GM12878 (cell line): ENCODE results near the gene NR1I2. TPM values are rescaled to one million over a fixed set of nuclear protein-coding genes. Genes with fewer than 3 reads are reported as not detected.

Experiments used
- ATAC-seq: fragments of 200-7000 bp; cut with Tn5 transposase; 3 replicates; pipeline ENCODE4 v1.9.1; 2020; ENCODE audit warnings: mild to moderate bottlenecking, moderate library complexity
- BruUV-seq: library from RNA; stranded (reverse); fragments of 400-500 nt; replicated peaks from 2 replicates; lab custom pipeline; 2021; lab: Mats Ljungman, UMichigan
- CTCF ChIA-PET: fragments of 300-600 bp; sonication (Branson Sonifier 250); formaldehyde crosslinking; extraction: SDS; loops from one replicate; lab custom pipeline; 2021; ENCODE audit warnings: inconsistent platforms; lab: Yijun Ruan, JAX
- POLR2A ChIA-PET: fragments of 350-600 bp; formaldehyde crosslinking; extraction: SDS; loops from one replicate; lab custom pipeline; 2021; ENCODE audit warnings: inconsistent platforms; lab: Charles Lee
- RAD21 ChIA-PET: fragments of 300-600 bp; sonication (Branson Sonifier 250); formaldehyde crosslinking; loops from one replicate; lab custom pipeline; 2023; ENCODE audit warnings: antibody characterized with exemption; ENCODE audit not compliant: unreplicated experiment; lab: Charles Lee
- SMC1A ChIA-PET: fragments of 300-600 bp; sonication (Branson Sonifier 250); formaldehyde crosslinking; loops from one replicate; lab custom pipeline; 2023; ENCODE audit not compliant: unreplicated experiment, uncharacterized antibody; lab: Charles Lee
- DNase-seq: peaks from one replicate; pipeline ENCODE4 v3.0.0-alpha.2; 2011; ENCODE audit warnings: low read depth, low spot score
- FAIRE-seq: peaks from 3 replicates; lab custom pipeline; 2011; peaks lifted over from hg19 to GRCh38; lab: Jason Lieb, UNC
- H2AFZ ChIP-seq: 2 replicates; pipeline ENCODE4 v1.6.0; 2011; ENCODE audit warnings: low read depth, low read length, control low read depth; ENCODE audit not compliant: control insufficient read depth
- H3K27ac ChIP-seq: 2 replicates; pipeline ENCODE4 v1.5.1; 2011; ENCODE audit warnings: control low read depth; ENCODE audit not compliant: control insufficient read depth, insufficient read depth
- H3K27me3 ChIP-seq, 2 experiments: replicated peaks in 1 of 2; 2 replicates each; pipeline versions ENCODE4 v1.6.0 to v1.6.1; 2011; ENCODE audit warnings: low read length in 1 of 2; ENCODE audit not compliant: control insufficient read depth in 2 of 2, insufficient read depth in 2 of 2
- H3K36me3 ChIP-seq, 2 experiments: 2 replicates each; pipeline ENCODE4 v1.5.1; 2011; ENCODE audit warnings: low read length in 1 of 2; ENCODE audit not compliant: control insufficient read depth in 2 of 2, insufficient read depth in 2 of 2
- H3K4me1 ChIP-seq: 2 replicates; pipeline ENCODE4 v1.6.1; 2011; ENCODE audit warnings: mild to moderate bottlenecking, low read length, moderate library complexity, mixed read lengths; ENCODE audit not compliant: control insufficient read depth, insufficient read depth
- H3K4me2 ChIP-seq: 2 replicates; pipeline ENCODE4 v1.6.0; 2011; ENCODE audit warnings: control low read depth; ENCODE audit not compliant: control insufficient read depth, insufficient read depth
- H3K4me3 ChIP-seq: fragments of 200-600 bp; sonication (generic); 2 replicates; pipeline ENCODE4 v1.5.1; 2016
- H3K79me2 ChIP-seq: 2 replicates; pipeline ENCODE4 v1.6.0; 2011; ENCODE audit warnings: low read length; ENCODE audit not compliant: control insufficient read depth, insufficient read depth
- H3K9ac ChIP-seq: 2 replicates; pipeline ENCODE4 v1.8.0; 2011; ENCODE audit warnings: low read length, control low read depth, mixed read lengths; ENCODE audit not compliant: control insufficient read depth, insufficient read depth
- H3K9me3 ChIP-seq: replicated peaks from 3 replicates; pipeline ENCODE4 v1.5.1; 2011; ENCODE audit warnings: mild to moderate bottlenecking, low read length; ENCODE audit not compliant: control insufficient read depth, insufficient read depth
- H4K20me1 ChIP-seq: 2 replicates; pipeline ENCODE4 v1.6.0; 2011; ENCODE audit not compliant: control insufficient read depth, insufficient read depth
- CHD2 ChIP-seq: IDR thresholded peaks from 2 replicates; pipeline ENCODE4 v1.6.1; 2011; ENCODE audit warnings: low read depth, low read length, improper control_type of control experiment, borderline replicate concordance
- DPF2 ChIP-seq: fragments of 450-650 bp; IDR thresholded peaks from 2 replicates; pipeline ENCODE4 v1.6.1; 2017; ENCODE audit warnings: mild to moderate bottlenecking
- ELK1 ChIP-seq: IDR thresholded peaks from 2 replicates; pipeline ENCODE4 v1.6.1; 2012; ENCODE audit warnings: low read depth, low read length, improper control_type of control experiment
- HSF1 ChIP-seq: fragments of 150-350 bp; IDR thresholded peaks from 2 replicates; pipeline ENCODE4 v1.6.1; 2014; ENCODE audit warnings: mild to moderate bottlenecking, low read depth, low read length
- SIX5 ChIP-seq: IDR thresholded peaks from 2 replicates; pipeline ENCODE4 v1.6.1; 2011; ENCODE audit warnings: mild to moderate bottlenecking, low read depth, low read length, moderate library complexity; ENCODE audit not compliant: severe bottlenecking
- SKIL ChIP-seq: fragments of 450-650 bp; IDR thresholded peaks from 2 replicates; pipeline ENCODE4 v1.6.1; 2017; ENCODE audit warnings: mild to moderate bottlenecking, low read depth, inconsistent platforms; ENCODE audit not compliant: poor library complexity, severe bottlenecking
- SRF ChIP-seq, 2 experiments: IDR thresholded peaks; 2 replicates each; pipeline ENCODE4 v1.6.1; 2011; ENCODE audit warnings: low read depth in 2 of 2, low read length in 2 of 2, mild to moderate bottlenecking in 1 of 2, moderate library complexity in 1 of 2
- TARDBP ChIP-seq: IDR thresholded peaks from 2 replicates; pipeline ENCODE4 v1.6.1; 2016; ENCODE audit warnings: borderline replicate concordance
- ZBTB4 ChIP-seq: fragments of 450-650 bp; formaldehyde crosslinking; IDR thresholded peaks from 2 replicates; pipeline ENCODE4 v1.4.0; 2022; ENCODE audit warnings: mild to moderate bottlenecking, moderate library complexity
- ZNF592 ChIP-seq: fragments of 450-650 bp; IDR thresholded peaks from 2 replicates; pipeline ENCODE4 v1.6.1; 2017; ENCODE audit warnings: mild to moderate bottlenecking, moderate library complexity
- ZZZ3 ChIP-seq: IDR thresholded peaks from 2 replicates; pipeline ENCODE4 v1.6.1; 2011; ENCODE audit warnings: low read depth; ENCODE audit not compliant: control insufficient read depth, insufficient read length
- WGBS: methylation state at CpG from one replicate; pipeline ENCODE4 v1.1.6; 2016; ENCODE audit warnings: low lambda C conversion rate; ENCODE audit not compliant: insufficient replicate concordance, insufficient coverage; ENCODE audit errors: missing lambda C conversion rate; 5-methylcytosine and 5-hydroxymethylcytosine counted together
- in situ Hi-C: fragments of 300-500 bp; cut with MboI; formaldehyde crosslinking; loops from 9 replicates; pipeline ENCODE4 v1.14.3; 2018; ENCODE audit warnings: mixed read lengths
- intact Hi-C: fragments of 100-400 bp; cut with micrococcal nuclease; formaldehyde crosslinking; loops from one replicate; pipeline ENCODE4 v1.14.2; 2022; ENCODE audit not compliant: unreplicated experiment
- polyA plus RNA-seq, 11 experiments: library from polyadenylated mRNA; depleted of rRNA in 4 of 11; unstranded in 6 of 11; stranded (reverse) in 5 of 11; fragments of >200 nt; fragmentation: Nextera tagmentation in 4 of 11; fragmentation: Illumina TruSeq in 1 of 11; extraction: Ambion mirVana in 4 of 11; extraction: Trizol in 1 of 11; gene quantifications; 1 replicate in 1 of 11; 2 replicates in 10 of 11; pipeline versions ENCODE4 v1.2.1 to v1.2.3, GENCODE V29; 2011 to 2016; ENCODE audit warnings: inconsistent platforms in 2 of 11, missing spikeins in 2 of 11, low read depth in 1 of 11
- total RNA-seq, 4 experiments: library from RNA; depleted of rRNA in 3 of 4; stranded (reverse); fragments of >200 nt in 3 of 4; fragmentation: Illumina TruSeq in 1 of 4; extraction: Trizol in 1 of 4; gene quantifications; 2 replicates each; pipeline versions ENCODE4 v1.2.1 to v1.2.3, GENCODE V29; 2013 to 2021

NR1I2 gene
- total and polyA plus RNA-seq, 10 of the 15 experiments (the other 5 are each of a cell fraction or from before 2014, with no cell fraction given): 0.03 to 1.0 (median 0.39) TPM

- DNase-seq (no peak), ATAC-seq (no peak), FAIRE-seq (no peak)
- 88% methylated on average over 2 of the region's 2 CpGs for WGBS
- Histone ChIP-seq H3K27ac (no peak overlapping the region), H2AFZ (no peak overlapping the region), H3K9me3 (no peaks in the 10 kb centered on the region), H3K9ac (no peak overlapping the region), H3K79me2 (no peaks in the 10 kb centered on the region), H3K4me3 (no peak overlapping the region), H4K20me1 (no peaks in the 10 kb centered on the region), H3K4me1 (no peaks in the 10 kb centered on the region), H3K4me2 (no peak overlapping the region), H3K36me3 (no peaks in the 10 kb centered on the region; a peak in 1 of 4 replicates), H3K27me3 (no peaks in the 10 kb centered on the region)
- CTCF ChIA-PET: interaction anchor here (0.7 to 1.3 kb wide), 3 partner anchors 18 to 298 kb away, joined by 3 to 6 read pairs (median 3); no protein-coding TSS in a partner anchor
- RAD21 ChIA-PET: no interaction called here
- in situ Hi-C loops (no loop called here), intact Hi-C loops (no loop called here)
- SMC1A ChIA-PET: interaction anchor here (1.0 to 2.5 kb wide), 3 partner anchors 10 to 501 kb away, joined by 3 to 9 read pairs (median 5); no protein-coding TSS in a partner anchor
- POLR2A ChIA-PET: no interaction called here
- BruUV-seq: no TSS peak
- TF ChIP-seq DPF2: no peak
- no peak for TF ChIP-seq ZZZ3
- no peak for TF ChIP-seq ELK1
- no peak for TF ChIP-seq ZBTB4 (CRISPR knock-in tag)
- no peak for TF ChIP-seq SRF (IDR thresholded peaks at IDR 0.05; ENCODE audit: low read depth in 2 of 2, low read length in 2 of 2)
- no peak for TF ChIP-seq SIX5
- TF ChIP-seq CHD2: no peak
- TF ChIP-seq ZNF592: no peak
- no peak for TF ChIP-seq SKIL
- TF ChIP-seq TARDBP: no peak
- TF ChIP-seq HSF1: no peak
Observed at GRCh38 chr3:119849126-119849525, 67.2 kb downstream of the NR1I2 start.
